HG03342 (cell line): ENCODE results near the gene ZNF280A.
"Not testable (repeated sequence)": the region's sequence is repeated elsewhere in the genome, so short reads cannot be mapped to it uniquely, and the experiment has no call there.

Source experiments
- ATAC-seq: cut with Tn5 transposase; IDR thresholded peaks from one replicate; pipeline ENCODE4 v1.9.1; 2021; ENCODE audit warnings: mild to moderate bottlenecking, moderate library complexity; ENCODE audit not compliant: unreplicated experiment

The ZNF280A gene

DNA sequence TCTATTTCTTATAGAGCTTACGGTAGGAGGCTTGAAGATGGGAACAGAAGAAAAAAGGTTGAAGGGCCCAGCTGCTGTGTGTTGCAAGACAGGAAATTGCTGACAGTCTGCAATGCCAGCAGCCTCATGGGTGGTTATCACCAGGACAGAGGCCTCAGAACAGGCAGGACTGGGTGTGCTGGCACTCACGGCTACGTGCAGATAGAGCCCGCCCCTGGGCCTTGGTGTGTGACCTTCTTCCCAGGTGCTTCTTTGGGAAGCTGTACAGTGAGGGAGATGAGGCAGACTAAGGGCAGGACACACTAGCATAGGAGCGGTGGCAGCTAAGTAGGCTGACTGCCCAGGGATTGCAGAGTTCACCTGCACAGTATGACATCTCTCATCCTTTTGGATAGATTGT, 26.4 kb upstream of the ZNF280A start:
- no peak for ATAC-seq

DNA sequence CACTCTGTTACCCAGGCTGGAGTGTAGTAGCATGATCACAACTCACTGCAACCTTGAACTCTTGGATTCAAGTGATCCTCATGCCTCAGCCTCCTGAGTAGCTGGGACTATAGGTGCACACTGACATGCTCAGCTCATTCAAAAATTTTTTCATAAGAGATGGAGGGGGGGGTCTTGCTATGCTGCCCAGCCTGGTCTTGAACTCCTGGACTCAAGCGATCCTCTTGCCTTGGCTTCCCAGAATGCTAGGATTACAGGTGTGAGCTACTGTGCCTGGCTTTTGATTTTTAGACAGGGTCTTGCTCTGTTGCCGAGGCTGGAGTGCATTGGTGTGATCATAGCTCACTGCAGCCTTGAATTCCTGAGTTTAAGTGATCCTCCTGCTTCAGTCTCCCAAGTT, 25.0 kb upstream of the ZNF280A start:
- ATAC-seq, result no peak

DNA sequence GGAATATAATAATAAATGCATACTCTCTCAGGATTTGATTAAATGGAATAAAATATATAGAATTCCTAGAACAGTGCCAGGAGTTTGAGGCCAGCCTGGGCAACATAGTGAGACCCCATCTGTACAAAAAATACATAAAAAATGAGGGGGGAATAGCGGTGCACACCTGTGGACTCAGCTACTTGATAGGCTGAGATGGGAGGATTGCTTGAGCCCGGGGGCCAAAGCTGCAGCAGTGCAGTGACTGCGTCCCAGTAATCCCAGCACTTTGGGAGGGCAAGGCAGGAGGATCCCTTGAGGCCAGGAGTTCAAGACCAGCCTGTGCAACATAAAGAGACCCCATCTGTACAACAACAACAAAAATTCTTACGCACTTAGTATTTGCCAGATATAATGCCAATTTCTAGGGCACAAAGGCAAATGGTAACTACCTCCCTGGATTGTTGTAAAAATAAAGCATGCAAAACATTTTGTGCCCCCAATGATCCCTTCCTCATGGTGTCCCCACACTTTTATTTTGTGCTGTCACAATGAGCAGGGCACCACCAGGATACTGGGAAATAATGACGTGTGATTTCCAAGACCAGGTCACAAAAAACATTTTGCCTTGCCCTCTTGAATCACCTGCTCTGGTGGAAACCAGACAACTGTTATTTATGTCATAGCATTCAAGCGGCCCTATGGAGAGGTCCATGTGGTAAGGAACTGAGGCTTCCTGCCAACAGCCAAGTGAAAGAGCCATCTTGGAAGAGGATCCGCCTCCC, 18.3 kb upstream of the ZNF280A start:
- ATAC-seq, result no peak

DNA sequence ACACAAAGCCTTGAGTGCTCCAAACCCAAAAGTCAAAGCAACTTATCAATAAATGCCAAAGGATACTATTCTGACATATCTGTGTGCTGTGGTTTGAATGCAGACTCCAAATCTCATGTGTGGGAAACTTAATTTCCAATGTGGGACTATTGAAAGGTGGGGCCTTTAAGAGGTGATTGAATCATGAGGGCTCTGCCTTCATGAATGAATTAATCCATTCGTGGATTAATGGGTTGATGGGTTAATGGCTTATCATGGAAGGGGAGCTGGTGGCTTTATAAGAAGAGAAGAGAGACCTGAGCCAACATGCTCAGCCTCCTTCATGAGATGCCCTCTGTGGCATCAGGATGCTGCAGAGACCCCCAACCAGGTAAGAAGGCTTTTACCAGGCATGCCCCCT, 16.8 kb upstream of the ZNF280A start:
- ATAC-seq, result no peak

DNA sequence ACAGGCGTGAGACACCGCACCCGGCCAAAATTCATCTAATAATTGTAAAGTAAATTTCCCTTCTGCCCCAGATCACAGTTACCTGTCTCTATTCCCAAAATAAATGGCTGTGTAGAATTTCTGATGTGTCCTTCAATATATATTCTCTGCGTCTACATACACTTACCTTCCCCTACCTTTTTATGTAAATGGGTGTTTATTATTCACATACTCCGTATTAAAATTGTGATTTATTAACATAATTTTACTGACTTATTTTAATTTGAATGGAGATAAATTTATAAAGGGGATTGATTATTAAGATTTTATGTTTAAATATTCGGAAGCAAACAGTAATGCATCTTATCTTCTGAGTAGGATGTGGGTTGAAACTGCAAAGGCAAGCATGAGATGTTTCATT, 16.4 kb upstream of the ZNF280A start:
- no peak for ATAC-seq

DNA sequence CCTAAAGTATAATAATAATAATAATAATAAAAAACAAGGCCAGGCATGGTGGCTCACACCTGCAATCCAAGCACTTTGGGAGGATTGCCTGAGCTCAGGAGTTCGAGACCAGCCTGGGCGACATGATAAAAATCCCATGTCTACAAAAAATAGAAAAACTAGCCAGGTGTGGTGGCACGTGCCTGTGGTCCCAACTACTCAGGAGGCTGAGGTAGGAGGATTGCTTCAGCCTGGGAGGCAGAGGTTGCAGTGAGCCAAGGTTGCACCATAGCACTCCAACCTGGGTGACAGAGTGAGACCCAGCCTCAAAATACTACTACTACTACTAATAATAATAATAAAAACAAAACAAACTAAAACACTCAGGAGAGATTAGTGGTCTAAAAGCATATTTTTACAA, 15.6 kb upstream of the ZNF280A start:
- ATAC-seq, result no peak

DNA sequence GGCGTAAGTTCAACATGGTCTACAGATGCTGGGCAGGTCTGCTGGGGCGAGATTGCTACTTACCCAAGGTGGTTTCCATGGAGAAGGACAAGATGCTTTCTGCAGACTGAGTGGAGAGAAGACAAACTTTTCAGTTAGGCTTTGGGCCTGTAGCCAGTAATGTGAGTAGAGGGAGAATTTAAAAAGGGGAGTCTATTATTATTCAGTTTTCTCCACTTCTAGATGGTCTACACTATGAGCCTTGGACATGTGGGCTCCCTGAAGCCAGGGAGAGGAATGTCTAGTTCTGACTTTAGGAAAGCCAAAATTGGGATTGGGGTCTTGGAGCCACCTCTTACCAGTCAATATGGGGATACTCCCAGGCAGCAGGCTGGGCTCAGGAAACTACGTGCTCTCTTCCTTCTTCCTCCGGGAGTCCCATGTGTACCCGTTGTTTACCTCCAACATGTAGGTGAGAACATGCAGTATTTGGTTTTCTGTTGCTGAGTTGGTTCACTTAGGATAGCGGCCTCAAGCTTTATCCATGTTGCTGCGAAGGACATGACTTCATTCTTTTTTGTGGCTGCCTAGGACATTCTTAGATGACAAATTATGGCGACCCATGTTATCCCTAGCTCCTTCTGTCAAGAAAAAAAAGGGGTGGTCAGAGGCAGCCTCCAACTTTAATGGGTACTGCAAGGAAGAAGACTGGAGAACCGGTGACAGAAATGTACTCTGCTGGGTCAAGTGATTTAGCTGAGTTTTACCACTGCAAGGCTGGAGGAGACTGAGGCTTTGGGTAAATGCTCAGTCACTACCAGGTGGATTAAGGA, 14.7 kb upstream of the ZNF280A start:
- ATAC-seq, result no peak

DNA sequence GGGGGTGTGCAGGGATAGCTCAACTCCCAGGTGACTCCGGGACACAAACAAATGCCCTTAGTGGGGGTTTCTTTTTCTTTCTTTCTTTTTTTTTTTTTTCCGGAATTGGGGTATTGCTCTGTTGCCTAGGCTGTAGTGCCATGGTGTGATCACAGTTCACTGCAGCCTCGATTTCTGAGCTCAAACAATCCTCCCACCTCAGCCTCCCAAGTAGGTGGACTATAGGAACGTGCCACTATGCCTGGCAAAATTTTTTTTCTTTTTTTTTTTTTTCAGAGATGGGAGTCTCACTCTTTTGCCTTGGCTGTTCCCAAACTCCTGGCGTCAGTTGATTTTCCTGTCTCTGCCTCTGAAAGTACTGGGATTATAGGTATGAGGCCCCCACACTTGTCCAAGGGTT, 13.8 kb upstream of the ZNF280A start:
- ATAC-seq, result no peak

DNA sequence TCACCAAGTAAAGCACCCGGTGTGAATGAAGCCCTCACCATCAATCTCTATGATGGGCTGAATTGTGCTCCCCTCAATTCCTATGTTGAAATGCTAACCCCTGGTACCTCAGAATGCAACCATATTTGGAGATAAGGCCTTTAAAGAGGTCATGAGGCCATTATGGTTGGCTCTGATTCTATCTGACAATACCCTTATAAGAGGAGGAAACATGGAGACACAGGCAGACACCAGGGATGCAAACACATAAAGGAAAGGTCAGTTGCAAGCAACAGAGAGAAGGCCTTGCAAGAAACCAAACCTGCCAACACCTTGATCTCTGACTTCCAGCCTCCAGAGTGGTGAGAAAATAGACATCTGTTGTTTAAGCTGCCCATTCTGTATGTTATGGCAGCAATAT, 13.3 kb upstream of the ZNF280A start:
- ATAC-seq, result no peak

DNA sequence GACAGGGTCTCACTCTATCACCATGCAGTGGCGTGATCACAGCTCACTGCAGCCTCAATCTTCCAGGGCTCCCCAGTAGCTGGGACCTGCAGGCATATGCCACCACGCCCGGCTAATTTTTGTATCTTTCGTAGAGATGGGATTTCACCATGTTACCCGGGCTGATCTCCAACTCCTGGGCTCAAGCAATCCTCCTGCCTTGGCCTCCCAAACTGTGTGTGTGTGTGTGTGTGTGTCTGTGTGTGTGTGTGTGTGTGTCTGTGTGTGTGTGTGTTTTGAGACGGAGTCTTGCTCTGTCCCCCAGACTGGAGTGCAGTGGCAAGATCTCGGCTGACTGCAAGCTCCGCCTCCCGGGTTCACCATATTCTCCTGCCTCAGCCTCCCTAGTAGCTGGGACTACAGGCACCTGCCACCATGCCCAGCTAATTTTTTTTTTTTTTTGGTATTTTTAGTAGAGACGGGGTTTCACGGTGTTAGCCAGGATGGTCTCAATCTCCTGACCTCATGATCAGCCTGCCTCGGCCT, 12.5 kb upstream of the ZNF280A start:
- ATAC-seq, result not testable (repeated sequence)

DNA sequence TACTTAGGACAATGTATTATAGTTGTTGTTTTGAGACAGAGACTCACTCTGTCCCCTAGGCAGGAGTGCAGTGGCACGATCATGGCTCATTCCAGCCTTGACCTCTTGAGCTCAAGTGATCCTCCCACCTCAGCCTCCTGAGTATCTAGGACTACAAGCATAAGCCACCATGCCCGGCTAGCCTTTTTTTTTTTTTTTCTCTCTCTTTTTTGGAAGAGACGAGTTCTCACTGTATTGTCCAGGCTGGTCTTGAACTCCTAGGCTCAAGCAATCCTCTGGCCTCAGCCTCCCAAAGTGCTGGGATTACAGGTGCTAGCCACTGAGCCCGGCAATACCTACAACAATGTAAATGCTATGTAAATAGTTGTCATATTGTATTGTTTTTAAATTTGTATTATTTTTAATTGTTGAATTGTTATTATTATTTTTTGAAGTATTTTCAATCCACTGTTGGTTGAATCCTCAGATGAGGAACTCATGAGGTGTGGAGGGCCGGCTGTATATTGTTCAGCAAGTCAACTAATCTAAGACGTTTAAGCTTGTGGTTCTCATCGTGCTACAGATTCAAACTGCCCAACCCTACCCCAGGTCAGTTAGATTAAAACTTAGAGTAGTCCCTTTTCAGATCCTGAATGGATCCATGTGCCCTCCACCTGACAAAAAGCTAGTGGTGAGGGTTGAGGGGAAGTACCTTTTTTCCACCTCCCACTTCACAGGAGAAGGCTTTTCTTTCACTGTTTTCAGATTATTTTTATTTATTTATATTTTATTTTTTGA, 11.9 kb upstream of the ZNF280A start:
- no peak for ATAC-seq

DNA sequence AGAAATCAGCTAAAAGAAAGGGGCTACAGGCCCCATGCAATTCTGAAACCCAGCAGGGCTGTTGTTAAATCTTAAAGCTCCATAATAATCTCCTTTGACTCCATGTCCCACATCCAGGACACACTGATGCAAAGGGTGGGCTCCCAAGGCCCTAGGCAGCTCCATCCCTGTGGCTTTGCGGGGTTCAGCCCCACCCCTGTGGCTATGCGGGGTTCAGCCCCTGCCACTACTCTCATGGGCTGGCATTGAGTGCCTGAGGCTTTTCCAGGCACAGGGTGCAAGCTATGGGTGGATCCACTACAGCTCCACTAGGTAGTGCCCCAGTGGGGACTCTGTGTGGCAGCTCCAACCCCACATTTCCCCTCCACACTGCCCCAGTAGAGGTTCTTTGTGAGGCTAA, 8.7 kb upstream of the ZNF280A start:
- ATAC-seq, result no peak

DNA sequence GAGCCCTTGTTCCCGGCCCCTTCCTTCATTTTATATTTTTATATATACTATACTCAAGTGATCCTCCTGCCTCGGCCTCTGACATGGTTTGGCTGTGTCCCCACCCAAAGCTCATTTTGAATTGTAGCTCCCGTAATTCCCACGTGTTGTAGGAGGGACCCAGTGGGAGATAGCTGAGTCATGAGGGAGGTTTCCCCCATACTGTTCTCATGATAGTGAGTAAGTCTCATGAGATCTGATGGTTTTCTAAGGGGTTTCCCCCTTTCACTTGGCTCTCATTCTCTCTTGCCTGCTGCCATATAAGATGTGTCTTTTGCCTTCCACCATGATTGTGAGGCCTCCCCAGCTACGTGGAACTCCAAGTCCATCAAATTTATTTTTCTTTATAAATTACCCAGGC, 7.2 kb upstream of the ZNF280A start:
- ATAC-seq, result no peak

DNA sequence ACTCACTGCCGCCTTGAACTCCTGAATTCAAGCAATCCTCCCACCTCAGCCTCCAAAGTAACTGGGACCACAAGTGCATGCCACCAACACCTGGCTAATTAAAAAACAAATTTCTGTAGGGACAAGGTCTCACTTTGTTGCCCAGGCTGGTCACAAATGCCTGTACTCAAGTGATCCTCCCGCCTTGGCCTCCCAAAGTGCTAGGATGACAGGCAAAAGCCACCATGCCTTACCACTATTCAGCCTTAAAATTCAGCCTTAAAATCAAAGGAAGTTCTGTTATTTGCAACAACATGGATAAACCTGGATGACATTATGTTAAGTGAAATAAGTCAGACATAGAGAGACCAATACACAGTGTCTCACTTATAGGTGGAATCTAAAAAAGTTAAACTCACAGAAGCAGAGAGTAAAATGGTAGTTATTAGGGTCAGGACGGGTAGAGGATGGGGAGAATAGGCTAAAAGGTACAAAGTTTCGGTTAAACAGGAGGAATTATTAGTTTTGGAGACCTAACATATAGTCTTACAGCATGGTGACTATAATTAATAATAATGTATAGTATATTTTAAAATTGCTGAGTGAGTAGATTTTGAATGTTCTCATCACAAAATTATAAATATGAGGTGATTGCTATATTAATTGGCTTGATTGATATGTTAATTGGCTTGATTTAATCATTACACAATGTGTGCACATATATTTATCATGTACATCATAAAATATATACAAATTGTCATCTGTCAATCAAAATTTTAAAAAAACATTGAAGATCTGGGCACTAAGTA, 6.2 kb upstream of the ZNF280A start:
- no peak for ATAC-seq

DNA sequence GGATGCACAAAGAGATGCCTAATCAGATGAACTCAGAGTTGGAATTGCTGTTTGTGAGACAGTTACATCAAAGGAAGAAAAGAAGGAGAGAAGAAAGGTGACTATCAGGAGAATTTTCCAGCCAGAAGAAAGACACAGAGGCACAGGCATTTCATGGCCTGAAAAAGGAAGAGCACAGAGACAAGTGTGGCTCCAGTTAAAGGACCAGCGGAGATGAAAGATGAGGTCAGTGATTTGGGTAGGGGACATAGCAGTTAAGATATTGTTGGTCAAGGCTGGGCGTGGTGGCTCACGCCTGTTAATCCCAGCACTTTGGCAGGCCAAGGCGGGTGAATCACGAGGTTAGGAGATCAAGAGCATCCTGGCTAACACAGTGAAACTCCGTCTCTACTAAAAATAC, 3.4 kb upstream of the ZNF280A start:
- ATAC-seq, result no peak

DNA sequence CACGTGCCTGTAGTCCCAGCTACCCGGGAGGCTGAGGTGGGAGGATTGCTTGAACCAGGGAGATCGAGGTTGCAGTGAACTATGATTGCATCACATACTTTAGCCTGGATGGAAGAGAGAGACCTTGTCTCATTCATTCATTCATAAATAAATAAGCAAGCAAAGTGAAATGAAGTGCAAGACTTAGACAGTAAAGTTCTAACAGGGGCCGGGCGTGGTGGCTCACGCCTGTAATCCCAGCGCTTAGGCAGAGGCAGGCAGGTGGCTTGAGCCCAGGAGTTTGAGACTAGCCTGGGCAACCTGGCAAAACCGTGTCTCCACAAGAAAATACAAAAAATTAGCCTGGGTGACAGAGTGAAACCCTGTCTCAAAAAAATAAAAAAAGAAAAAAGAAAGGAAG, 1.6 kb upstream of the ZNF280A start:
- no peak for ATAC-seq

DNA sequence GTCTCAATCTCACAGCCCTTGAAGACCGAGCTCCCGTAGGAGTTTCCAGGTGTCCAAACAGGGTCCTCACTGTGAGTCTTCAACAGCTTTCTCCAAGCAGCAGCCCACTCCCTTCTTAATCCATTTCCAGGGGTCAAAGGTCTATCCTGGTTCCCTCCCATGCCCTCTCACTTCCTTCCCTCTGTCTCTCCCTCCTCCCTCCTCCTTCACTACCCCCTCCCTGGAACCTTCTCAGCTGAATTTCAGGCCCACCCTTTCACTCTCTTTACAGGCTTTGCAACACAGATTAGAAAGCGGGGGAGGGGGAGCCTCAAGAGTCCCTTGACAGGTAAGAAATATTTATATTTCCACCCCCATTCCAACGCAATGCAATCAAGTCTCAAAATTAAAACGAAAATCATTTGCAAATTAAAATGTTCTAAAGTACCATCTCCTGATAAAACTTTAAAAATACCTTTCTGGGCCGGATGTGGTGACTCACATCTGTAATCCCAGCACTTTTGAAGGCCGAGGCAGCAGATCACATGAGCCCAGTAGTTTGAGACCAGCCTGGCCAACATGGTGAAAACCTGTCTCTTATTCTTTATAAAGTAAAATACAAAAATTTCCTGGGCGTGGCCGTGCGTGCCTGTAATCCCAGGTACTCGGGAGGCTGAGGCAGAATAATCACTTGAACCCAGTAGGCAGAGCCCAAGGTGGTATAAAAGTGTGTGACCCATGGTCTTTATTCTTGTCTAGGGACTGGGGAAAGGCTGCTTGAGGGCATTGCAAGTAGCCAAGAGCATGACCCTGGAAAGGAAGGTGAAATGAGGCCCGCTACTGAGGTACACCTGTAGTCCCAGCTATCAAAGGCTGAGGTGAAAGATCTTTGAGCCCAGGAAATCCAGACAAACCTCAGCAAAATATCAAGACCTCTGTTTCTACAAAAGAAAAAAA, 865 bp upstream of the ZNF280A start:
- no peak for ATAC-seq

DNA sequence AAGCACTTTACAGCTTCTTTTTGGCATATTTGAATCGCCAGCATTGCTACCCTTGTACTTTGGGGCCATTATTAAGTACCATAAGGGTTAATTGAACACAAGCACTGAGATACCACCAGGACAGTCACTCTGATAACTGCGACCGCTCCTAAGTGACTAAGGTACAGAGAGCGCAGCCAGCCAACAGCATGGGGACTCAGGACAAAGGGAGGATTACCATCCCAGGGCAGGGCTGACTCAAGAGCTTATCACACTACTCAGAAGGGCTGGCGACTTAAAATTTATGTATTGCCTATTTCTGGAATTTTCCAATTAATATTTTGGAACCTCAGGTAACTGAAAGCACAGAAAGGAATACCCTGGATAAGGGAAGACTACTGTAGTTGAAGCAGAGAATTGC, 479 bp downstream of the ZNF280A start:
- no peak for ATAC-seq

DNA sequence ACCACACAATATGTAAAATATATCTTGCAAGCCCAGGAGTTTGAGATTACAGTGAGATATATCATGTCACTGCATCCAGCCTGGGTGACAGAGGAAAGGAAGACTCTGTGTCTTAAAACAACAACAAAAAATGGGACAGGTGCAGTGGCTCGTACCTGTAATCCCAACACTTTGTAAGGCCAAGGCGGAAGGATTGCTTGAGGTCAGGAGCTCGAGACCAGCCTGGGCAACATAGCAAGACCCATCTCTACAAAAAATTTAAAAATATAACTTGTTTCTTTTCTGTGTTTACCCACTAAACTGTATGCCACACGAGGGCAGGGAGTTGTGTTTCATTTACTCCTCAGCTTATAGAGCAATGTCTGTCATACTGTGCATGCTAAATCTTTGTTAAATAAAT, 3.1 kb downstream of the ZNF280A start:
- no peak for ATAC-seq

DNA sequence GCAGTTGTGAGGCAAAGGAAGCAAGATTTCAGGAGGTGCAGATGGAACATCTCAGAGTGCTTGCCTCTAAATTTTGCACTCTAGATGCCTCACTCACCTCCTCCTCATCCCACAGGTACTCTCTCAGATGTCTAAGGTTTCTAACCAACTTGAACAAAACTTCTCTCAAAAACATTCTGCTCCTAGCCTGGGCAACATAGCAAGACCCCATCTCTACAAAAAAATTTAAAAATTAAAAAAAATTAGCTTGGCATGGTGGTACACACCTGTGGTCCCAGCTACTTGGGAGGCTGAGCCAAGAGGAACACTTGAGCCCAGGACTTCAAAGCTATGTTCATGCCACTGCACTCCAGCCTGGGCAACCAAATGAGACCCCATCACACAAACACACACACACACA, 4.2 kb downstream of the ZNF280A start:
- no peak for ATAC-seq
